GM19239 (cell line): ENCODE results near the gene KIAA1671.

ENCODE experiments used
- DNase-seq: peaks from one replicate; pipeline ENCODE4 v3.0.0; 2011; ENCODE audit warnings: low spot score; ENCODE audit not compliant: insufficient read length
- FAIRE-seq: peaks from 2 replicates; lab custom pipeline; 2011; peaks lifted over from hg19 to GRCh38; lab: Jason Lieb, UNC

Gene KIAA1671

DNA sequence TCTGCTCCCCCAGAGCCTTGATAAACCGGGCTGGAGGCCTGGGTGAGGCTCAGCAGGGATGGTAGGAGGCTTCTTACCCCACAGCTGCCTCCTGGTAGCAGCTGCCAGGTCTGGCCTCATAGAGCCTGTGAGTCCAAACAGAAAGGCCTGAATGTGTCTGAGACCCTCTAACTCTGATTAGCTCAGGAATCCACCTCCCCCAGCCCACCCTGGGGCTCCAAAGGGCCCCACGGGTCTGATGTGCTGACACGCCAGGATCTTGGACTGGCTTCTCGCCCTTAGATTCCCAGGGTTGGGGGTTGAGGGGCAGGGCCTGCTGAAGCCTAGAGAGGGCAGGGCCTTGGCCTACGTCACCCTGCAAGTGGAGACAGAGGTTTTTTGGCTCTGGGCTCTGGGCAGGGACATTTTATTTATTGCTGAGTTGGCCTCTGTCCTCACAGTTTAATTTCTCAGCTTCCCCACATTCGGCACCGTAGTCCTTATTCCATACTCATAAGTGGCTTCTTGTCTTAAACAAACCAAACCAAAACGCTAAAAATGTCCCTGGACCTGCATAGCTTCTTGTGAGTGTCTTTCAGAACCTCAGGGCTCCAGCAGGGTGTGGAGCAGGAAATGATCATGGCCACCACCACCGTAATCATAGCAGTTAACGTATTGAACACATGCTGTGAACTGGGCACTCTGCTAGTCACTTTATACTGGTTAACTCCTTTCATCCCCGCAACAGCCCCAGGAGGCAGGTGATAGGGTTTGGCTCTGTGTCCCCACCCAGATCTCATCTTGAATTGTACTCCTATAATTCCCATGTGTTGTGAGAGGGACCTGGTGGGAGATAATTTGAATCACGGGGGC, 25.1 kb downstream of the KIAA1671 start:
- DNase-seq (no peak), FAIRE-seq (no peak)

DNA sequence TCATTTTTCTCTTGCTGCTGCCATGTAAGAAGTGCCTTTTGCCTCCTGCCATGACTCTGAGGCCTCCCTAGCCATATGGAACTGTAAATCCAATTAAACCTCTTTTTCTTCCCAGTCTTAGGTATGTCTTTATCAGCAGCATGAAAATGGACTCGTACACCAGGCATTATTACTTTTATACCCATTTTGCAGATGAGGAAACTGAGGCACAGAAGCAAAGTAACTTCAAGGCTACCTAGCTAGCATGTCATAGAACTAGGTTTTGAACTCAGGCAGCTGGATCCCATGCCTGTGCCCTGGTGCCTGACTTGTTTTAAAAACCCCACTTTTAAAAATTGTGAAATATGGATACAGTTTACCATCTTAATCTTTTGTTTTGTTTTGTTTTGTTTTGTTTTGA, 25.8 kb downstream of the KIAA1671 start:
- DNase-seq = no peak
- FAIRE-seq = no peak

DNA sequence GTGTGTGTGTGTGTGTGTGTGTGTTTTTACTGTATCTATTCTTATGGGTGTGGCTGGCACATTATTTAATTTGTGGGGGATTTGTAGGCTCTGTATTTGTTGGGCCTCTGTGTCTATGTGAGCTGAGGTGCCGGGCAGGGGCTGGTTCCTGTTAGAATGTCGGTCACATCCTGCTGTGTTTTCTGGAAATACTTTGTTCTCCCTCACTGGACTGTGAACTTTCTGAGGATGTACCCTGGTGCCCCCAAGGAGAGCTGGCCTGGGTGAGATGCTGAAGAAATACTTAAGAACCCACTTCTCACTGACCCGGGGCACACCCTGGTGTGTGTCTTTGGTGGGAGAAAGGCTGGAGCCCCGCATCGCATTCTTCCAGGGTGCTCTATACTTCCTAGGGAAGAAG, 28.6 kb downstream of the KIAA1671 start:
- FAIRE-seq = no peak
- no peak for DNase-seq

- FAIRE-seq (no peak), DNase-seq (no peak)
Observed at GRCh38 chr22:24981656-24982055, 29.1 kb downstream of the KIAA1671 start.

DNA sequence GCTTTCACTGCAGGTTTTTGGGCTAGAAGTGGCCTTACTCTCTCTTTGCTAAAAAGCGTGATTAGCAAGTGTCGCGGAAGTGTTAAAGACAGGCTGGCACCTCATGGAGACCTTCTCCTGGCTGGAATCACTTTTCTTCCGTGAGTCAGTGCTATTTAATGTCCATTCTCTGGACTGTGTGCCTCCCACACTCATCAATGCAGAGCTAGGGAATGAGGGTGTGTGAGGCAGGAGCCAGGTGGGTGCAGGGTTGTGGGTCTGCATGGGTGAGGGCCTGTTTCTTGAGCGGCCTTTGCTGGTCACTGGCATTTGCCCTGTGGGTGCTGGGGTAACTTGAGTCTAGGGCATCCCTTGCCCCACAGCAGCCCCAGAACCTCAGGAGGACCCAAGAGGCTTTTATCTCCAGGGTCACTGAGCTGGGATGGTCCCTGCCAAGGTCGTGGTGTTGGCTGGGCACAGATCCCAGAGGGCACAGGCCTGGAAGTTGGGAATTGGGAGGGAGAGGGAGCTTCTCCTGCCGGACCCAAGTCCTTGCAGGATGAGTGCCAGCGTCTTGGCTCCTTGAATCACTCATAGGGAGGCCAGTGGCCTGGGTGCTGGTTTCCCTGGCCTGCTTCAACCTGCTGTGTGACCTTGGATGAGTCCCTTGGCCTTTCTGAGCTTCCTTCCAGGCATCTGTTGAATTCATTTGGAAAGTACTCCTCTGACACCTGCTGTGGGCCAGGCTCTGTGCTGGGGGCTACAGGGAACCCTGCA, 30.0 kb downstream of the KIAA1671 start:
- DNase-seq (no peak), FAIRE-seq (no peak)

DNA sequence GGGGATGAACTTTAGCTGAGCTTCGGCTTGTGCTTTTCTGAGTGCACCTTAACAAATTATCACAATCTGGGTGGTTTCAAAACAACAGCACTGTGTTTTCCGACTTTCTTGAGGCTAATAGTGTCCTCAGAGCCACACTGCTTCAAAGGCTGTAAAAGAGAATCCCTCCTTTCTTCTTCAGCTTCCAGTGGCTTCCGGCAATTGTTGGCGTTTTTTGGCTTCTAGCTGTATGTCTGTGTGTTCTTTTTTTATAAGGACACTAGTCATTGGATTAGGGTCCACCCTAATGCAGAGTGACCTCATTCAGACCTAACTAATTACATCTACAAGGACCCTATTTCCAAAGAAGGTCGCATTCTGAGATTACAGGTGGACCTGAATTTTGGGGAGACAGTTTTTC, 30.6 kb downstream of the KIAA1671 start:
- DNase-seq (no peak), FAIRE-seq (no peak)

DNA sequence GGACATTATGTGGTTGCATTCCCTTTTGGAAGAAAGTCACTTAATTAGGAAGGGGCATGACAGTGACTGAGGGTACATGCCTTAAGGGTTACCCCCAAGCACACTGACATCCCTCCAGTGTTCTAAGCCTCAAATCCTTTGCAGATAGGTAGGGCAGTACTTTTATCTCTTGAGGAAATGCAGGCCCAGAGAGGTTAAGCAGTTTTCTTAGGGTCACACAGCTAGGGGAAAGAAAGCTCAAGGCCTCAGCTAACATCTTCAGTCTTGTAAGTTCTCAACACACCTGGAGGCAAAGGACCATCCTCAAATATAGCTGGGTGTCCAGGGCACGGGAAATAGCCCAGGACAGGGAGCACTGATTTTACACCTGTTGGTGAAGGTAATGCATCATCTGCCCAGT, 31.6 kb downstream of the KIAA1671 start:
- FAIRE-seq (no peak), DNase-seq (no peak)

DNA sequence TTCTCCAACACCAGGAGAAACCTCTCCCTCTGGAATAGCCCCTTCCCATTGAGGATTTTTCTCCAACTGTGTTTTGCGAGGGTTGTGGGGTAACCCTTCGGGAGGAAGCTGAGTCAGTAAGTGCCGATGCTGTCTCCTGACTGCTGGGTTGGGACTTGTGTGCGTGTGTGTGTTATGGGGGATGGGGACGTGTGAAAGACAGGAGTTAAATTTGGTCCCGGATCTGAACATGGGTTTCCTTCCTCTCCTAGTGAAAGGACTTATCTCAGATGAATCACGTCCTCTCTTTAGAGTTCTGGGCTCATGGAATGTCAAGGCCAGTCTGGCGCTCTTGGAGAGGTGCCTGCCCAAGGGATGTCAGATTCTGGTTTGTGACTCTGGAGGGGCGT, 33.3 kb downstream of the KIAA1671 start:
- FAIRE-seq (no peak), DNase-seq (no peak)

DNA sequence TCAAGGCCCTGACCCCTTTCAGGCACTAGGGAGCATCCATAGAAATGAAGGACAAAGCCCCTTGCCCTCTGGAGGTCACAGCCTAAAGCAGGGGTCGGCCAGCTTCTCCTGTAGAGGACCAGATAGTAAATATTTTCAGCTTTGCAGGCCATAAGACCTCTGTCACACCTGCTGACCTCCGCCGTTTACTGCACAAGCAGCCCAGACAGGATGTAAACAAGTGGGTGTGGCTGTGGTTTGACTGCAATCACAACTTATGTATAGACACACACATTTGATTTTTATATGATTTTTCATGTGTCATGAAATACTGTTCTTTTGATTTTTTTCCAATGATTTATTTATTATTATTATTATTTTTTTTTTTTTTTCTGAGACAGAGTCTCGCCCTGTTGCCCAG, 34.3 kb downstream of the KIAA1671 start:
- FAIRE-seq (no peak), DNase-seq (no peak)

- DNase-seq (no peak), FAIRE-seq (no peak)
Observed at GRCh38 chr22:24989135-24989534, 36.6 kb downstream of the KIAA1671 start.

GRCh38 chr22:24989541-24989951, 37.0 kb downstream of the KIAA1671 start:
- FAIRE-seq (no peak), DNase-seq (no peak)

- no peak for FAIRE-seq
- DNase-seq = no peak
Observed at GRCh38 chr22:24990344-24990905, 37.9 kb downstream of the KIAA1671 start.

DNA sequence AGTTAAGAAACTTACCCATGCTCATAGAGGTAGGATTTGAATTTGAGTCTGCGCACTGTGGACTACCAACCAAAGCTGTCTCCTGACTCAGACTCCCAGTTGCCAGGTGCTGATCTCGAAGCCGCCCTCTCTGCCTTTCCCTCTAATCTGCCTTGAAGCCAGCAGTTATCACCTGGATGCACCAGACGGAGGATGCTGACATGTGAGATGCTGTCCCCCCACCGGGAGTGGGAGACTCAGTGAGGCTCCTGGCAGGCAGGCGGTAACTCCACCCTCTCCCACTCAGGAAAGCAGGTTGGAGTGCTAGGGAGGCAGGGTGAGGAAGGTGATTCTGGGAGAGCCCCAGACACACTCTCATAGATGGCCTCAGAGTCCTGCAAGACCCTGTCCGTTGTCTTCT, 40.4 kb downstream of the KIAA1671 start:
- FAIRE-seq = no peak
- DNase-seq = no peak

GRCh38 chr22:24994070-24994763, 41.7 kb downstream of the KIAA1671 start:
- FAIRE-seq (no peak), DNase-seq (no peak)

DNA sequence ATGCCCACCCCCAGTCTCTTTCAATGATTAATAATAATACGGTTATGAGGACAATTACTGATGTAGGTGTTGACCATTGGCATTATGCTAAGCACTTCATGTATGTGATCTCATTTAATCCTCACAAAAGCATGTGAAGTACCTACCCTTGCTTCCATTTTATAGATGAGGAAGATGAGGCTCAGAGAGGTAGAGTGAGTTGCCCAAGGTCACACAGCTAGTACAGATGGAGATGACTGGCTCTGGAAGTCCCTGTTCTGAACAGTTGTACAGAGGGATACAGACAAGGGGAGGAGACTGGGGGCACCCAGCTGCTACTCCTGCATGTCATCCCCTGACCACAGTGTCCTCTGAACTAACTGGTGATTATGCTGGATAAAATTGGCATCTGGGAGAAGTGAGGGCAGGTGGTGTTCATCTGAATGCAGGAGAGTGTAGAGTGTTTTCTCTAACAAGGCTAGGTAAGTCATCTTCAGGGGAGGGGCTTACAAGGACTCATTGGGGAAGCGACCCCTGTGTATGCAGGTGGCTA, 43.2 kb downstream of the KIAA1671 start:
- no peak for DNase-seq

DNA sequence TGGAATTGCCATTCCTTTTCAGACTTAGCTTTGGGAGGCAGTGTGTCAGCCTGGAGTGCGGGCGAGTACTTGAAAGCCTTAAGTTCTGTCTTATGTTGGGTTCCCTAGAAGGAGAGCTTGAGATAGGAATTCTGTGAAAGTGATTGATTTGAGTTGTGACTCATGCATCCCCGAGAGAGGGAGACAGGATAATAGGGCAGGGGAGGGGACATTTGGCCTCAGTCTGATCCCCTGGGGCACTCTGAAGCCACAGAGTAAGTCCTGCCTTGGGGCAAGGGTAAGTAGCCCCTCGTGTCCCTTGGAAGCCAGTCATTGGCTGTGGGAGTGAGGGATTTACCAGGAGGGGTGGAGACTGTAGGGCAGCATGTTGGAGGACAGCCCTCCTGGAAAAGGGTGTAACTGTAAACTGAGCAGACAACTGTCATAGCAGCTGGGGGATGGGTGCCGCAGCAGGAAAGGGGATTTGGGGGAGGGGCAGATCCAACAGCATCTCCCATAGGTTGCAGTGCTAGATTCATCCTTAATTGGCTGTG, 44.0 kb downstream of the KIAA1671 start:
- no peak for DNase-seq
- FAIRE-seq = no peak

More for the DNA sequence above, 43.2 kb downstream of the KIAA1671 start:
- no peak for FAIRE-seq

DNA sequence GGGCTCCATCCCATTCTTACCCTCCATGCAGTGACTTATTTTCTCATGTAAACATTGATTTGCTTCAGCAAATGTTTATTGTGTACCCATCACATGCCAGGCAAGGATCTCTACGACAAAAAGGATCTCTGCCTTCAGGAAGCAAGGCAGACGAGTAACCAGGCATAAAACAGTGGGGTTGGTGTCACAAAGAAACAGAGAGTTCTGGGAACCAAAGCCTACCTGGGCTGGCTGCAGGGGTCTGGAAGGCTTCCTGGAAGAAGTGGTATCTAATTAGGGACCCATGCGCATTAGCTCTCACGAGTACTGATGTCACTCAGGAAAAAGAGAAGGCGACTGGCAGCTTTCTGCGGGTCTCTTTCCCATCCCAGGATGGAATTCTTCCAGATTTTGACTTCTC, 44.5 kb downstream of the KIAA1671 start:
- FAIRE-seq (no peak), DNase-seq (no peak)

GRCh38 chr22:25000686-25001085, 48.2 kb downstream of the KIAA1671 start:
- FAIRE-seq = no peak
- DNase-seq = no peak

DNA sequence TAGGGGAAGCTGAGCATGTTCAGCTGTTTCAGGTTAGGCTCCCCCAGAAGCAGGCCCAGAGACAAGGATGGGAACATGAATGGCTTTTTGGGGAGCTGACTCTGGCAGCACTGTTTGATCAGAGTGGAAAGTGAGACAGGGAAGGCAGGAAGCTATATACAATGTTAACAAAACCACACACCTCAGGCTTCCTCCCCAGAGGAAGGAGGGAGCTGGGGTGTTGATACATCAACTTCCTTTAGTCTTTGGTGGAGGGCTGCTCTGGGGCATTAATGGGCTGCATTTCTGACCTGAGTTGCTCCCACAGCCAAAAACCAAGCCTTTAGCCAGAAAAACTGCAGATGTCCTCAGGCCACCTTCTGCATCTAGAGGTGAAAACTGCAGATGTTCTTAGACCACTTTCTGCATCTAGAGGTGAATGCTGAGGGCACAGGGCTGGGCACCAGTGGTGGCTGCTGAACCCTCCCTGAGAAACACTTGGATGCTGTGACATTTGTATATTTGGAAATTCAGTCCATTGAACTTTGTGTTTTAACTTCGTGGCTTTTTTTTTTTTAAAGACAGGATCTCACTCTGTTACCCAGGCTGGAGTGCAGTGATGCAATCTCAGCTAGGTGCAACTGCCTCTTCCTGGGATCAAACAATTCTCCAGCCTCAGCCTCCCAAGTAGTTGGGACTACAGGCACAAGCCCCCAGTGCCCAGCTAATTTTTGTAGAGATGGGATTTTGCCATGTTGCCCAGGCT, 49.9 kb downstream of the KIAA1671 start:
- DNase-seq (no peak), FAIRE-seq (no peak)
